HG03159 (cell line): ENCODE results near the gene CAND1.

Source experiments
- ATAC-seq: cut with Tn5 transposase; IDR thresholded peaks from one replicate; pipeline ENCODE4 v1.9.1; 2021; ENCODE audit warnings: mild to moderate bottlenecking, moderate library complexity; ENCODE audit not compliant: unreplicated experiment

Gene CAND1

GRCh38 chr12:67268896-67269632 lies at the start of gene CAND1:
TSS of gene CAND1 (plus strand) at chr12:67269358. CDS start at chr12:67269718, 360 bp downstream.
- ATAC-seq: peak; percentile 75

- no peak for ATAC-seq
Measured at GRCh38 chr12:67220065-67220464, 49.1 kb upstream of the CAND1 start.

DNA sequence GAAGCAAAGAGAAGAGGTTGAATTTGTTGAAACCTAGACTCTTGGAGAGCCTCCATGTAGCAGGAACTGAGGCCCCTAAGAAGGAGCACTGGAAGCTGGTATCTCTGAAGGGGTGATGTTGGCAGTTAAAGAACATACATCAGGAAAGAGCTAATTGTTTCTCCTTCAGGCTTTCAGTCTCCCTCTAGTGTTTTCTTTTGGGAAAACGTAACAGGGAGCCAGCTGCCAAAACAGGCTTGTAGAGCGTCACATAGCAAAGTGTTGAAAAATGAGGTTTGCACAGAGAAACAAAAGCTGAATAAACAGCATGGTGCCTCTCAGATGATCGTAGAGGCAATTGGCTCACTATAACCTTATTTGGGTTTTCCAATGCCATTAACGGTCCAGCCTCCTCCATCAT lies 46.9 kb upstream of the CAND1 start:
- ATAC-seq: no peak

DNA sequence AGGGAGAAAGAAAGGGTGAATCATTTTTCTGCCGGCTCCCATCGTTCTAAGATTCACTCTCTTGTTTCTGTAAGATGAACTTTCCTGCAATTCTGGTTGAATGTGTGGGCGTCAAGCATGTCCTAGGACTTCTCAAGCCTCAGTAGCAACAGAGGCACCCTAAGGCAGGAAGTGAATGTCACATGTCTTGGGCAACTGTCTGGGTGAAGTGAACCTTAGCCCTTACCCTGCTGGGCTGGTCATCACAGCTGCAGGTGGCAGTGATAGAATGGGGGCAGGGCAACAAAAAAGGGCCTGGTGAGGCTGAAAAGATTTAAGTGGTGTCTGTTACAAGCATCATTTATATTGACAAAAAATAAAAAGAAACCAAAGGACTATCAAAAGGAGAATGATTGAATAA lies 45.9 kb upstream of the CAND1 start:
- ATAC-seq: no peak

DNA sequence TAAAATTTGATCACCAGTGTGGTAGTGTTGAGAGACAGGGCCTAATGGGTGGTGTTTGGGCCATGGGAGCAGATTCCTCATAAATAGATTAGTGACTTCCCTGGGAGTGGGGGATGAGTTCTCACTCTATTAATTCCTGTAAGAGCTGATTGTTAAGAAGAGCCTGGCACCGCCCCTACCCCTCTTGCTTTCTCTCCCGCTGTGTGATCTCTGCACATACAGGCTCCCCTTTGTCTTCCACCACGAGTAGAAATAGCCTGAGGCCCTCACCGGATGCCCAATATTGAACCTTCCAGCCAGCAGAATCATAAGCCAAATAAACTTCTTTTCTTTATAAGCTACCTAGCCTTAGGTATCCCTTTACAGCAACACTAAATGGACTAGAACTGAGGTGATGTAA lies 31.9 kb upstream of the CAND1 start:
- ATAC-seq: no peak

DNA sequence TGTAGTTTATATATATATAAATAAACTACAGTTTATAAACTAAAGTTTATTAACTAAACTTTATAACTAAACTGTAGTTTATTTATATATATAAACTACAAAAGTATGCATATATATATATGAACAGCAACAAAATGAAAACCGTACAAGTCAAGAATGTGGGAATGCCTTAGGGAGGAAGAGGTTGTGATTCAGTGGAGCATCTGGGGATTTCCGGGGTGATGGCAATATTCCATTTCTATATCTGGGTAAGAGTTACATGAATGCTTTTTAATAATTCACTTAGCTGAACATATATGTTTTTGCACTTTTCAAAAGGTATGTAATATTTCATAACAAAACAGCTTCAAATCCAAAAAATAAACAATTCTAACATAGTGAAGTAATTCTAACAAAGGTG lies 30.1 kb upstream of the CAND1 start:
- ATAC-seq: no peak

- no peak for ATAC-seq
Measured at GRCh38 chr12:67241482-67241881, 27.7 kb upstream of the CAND1 start.

DNA sequence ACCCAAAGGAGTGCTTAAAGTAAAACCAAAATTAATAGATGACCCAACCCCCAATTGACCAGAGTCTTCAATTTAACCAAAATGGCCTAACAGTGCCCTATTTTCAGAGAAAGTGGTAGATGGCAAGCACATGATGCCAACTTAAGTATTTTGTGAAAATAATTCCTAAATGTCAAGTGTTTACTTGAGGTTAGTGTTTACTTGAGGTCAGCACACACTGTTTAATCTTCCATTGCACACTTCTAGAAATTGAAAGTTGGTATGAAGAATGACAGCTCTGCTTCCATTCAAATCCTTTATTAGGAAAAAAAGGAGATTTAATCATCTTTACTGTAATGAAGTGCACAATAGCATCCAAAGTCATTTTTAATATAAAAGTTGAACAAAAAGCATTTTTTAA lies 25.9 kb upstream of the CAND1 start:
- ATAC-seq: no peak

DNA sequence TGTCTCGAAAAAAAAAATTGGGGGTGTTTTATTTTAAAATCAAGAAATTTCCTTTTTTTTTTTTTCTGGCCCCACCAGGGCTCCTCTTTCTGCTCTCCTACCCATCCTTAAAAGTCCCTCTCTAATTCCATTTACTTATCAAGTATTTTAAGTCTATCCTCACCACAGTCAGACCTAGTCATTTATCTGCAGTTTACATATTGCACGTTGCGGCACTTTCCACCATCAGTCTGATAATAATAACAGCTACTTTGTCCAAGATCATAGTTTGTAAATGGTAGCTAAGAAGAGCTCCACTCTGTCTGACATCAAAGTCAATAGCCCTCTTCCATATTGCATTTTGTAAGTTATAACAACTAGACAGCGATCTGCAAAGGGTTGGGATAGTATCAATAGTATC lies 23.6 kb upstream of the CAND1 start:
- ATAC-seq: no peak

- no peak for ATAC-seq
Measured at GRCh38 chr12:67251012-67251411, 18.1 kb upstream of the CAND1 start.

- no peak for ATAC-seq
Measured at GRCh38 chr12:67254372-67255026, 14.7 kb upstream of the CAND1 start.

- ATAC-seq: no peak
Measured at GRCh38 chr12:67256649-67257048, 12.5 kb upstream of the CAND1 start.

DNA sequence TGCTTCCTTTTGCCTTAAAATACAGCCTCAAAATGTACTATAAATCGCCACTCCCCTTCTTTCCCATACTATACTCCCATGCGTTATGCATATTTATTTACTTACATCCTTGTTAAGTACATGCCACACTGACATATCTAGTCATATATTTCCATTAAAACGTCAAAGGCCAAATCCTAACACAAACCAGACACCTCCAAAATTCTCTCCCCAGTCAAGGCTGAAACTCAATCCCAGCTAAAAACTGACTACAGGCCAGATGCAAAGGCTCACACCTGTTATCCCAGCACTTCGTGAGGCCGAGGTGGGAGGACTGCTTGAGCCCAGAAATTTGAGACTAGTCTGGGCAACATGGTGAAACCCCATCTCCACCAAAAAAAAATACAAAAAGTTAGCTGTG lies 5.7 kb upstream of the CAND1 start:
- ATAC-seq: no peak

GRCh38 chr12:67268335-67268895 lies 743 bp upstream of the CAND1 start:
- ATAC-seq: peak; percentile 83

- ATAC-seq: peak; percentile 10
Measured at GRCh38 chr12:67269633-67270573, 745 bp downstream of the CAND1 start.

DNA sequence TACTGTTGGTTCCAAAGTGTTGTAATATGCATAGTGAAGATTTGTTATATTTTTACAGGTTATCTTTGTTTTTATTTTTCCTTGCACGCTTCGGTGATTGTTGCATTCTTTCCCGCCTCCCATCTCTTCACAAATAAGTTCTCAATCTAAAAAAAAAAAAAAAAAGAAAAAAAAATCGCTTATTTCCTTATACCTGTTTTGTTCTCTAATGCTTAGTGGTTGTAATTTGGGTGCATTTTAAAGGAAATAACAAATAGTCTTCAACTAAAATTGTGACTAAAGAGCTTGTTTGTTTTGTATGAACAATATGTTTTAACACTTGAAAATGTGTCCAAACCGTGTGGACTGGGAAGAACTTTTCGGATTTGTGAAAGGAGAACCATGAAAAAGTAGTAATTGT lies 1.5 kb downstream of the CAND1 start:
- ATAC-seq: no peak

- ATAC-seq: no peak
Measured at GRCh38 chr12:67271976-67272375, 2.8 kb downstream of the CAND1 start.

GRCh38 chr12:67274186-67274585 lies 5.0 kb downstream of the CAND1 start:
- ATAC-seq: no peak

- no peak for ATAC-seq
Measured at GRCh38 chr12:67275380-67275913, 6.3 kb downstream of the CAND1 start.

DNA sequence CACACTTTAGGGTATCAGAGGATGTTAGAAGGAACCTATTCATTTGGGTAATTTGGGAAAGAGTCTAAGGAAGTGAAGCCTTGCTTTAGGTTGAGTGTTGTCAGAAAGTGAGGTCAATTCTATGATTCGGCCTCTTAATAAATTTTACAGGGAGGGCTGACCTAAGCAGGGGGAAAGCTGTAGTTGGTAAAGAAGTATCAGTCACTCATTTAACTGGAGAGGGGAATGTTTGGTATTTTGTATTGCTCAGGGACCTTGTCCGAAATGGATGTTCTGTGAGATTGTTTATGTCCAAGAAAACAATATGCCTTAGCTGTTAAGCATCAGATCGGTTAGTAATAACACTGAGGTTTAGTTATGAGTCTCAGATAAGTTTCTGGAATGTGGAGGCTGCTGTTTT lies 7.3 kb downstream of the CAND1 start:
- no peak for ATAC-seq

GRCh38 chr12:67279637-67280036 lies 10.5 kb downstream of the CAND1 start:
- no peak for ATAC-seq
